SK-N-SH (cell line): ENCODE results near the gene SNX8.

Experiments used
- CTCF ChIP-seq: fragments of 200-600 bp; sonication (generic); IDR thresholded peaks from 2 replicates; pipeline ENCODE4 v1.6.1; 2017; ENCODE audit warnings: antibody characterized with exemption, mild to moderate bottlenecking, moderate library complexity
- EP300 ChIP-seq, 2 experiments: IDR thresholded peaks; 2 replicates each; pipeline versions ENCODE4 v1.4.0 to v1.6.1; 2012; ENCODE audit warnings: borderline replicate concordance in 1 of 2, low read depth in 1 of 2, low read length in 1 of 2
- EZH2phosphoT487 ChIP-seq: fragments of 200-600 bp; sonication (generic); IDR thresholded peaks from 2 replicates; pipeline ENCODE4 v1.6.1; 2017; ENCODE audit warnings: low read depth, mixed run types, mild to moderate bottlenecking, antibody characterized with exemption, moderate library complexity, borderline replicate concordance
- GABPA ChIP-seq: IDR thresholded peaks from 2 replicates; pipeline ENCODE4 v1.4.0; 2012; ENCODE audit warnings: low read depth, mild to moderate bottlenecking
- JUND ChIP-seq: IDR thresholded peaks from 2 replicates; pipeline ENCODE4 v1.4.0; 2012
- MAX ChIP-seq: IDR thresholded peaks from 2 replicates; pipeline ENCODE4 v1.4.0; 2012; ENCODE audit warnings: low read depth
- NFIC ChIP-seq: IDR thresholded peaks from 2 replicates; pipeline ENCODE4 v1.4.0; 2012; ENCODE audit warnings: borderline replicate concordance
- RAD21 ChIP-seq: IDR thresholded peaks from 2 replicates; pipeline ENCODE4 v1.6.1; 2012; ENCODE audit warnings: mild to moderate bottlenecking, low read length
- RCOR1 ChIP-seq: fragments of 150-350 bp; IDR thresholded peaks from 2 replicates; pipeline ENCODE4 v1.6.1; 2017; ENCODE audit warnings: antibody characterized with exemption, low read length
- TAF1 ChIP-seq: IDR thresholded peaks from 2 replicates; pipeline ENCODE4 v1.6.1; 2012; ENCODE audit warnings: low read depth, mild to moderate bottlenecking, low read length, moderate library complexity, borderline replicate concordance
- YY1 ChIP-seq: IDR thresholded peaks from 2 replicates; pipeline ENCODE4 v1.4.0; 2012; ENCODE audit warnings: low read depth, mild to moderate bottlenecking

DNA sequence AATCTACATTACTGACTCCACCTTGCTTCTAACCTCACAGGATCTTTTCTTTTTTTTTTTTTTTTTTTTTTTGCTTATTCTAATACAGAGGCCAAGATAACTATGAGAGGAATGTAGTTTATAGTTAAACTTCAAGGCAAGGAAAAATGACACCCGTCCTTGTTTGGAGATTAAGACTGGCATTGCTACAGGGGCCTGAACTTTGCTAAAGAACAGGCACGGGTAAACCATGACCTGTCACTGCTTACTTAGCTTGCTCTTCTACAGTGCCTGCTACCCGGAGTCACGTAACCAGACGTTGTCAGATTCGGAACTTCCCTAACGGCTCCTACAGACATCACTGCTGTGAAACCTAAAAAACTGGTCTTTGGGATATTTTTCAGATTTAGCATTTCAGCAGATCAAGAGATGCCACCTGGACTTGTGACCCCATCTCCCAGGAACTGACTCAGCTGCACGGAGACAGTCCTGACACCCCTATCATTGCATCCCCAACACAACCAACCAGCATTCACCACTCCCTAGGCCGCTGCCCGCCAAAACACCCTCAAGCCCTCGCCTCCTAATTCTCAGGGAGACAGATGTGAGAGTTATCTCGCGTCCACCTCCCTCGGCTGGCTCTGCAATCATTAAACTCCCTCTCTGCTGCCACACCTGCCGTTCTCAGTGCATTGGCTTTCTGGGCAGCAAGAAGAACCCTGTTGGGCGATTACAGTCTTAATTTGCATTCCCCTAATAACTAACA lies 109.0 kb downstream of the SNX8 start:
- TF ChIP-seq GABPA: no peak
- no peak for TF ChIP-seq CTCF
- no peak for TF ChIP-seq EZH2phosphoT487
- TF ChIP-seq RAD21: no peak
- TF ChIP-seq EP300 (IDR thresholded peaks at IDR 0.05; ENCODE audit: borderline replicate concordance in 1 of 2, low read depth in 1 of 2, low read length in 1 of 2): no peak
- TF ChIP-seq RCOR1: no peak
- no peak for TF ChIP-seq JUND
- TF ChIP-seq MAX: no peak
- TF ChIP-seq NFIC: no peak
- TF ChIP-seq TAF1: no peak
- no peak for TF ChIP-seq YY1
